Stimulated activated CD8-positive, alpha-beta memory T cell treated with anti-CD3 and anti-CD28 coated beads, Interleukin-7, amount 100 ng/mL, for 1 hour (primary cell): ENCODE results near the gene CPEB2.

ENCODE experiments used
- DNase-seq, 2 donors: peaks; one replicate each; pipeline ENCODE4 v3.0.0-alpha.2; 2020; ENCODE audit warnings: low read depth in 2 of 2

CPEB2 gene

GRCh38 chr4:15118292-15118691 lies 116.0 kb downstream of the CPEB2 start:
- DNase-seq: no peak
